Measurements from ENCODE around the gene LRMDA.

Gene LRMDA

DNA sequence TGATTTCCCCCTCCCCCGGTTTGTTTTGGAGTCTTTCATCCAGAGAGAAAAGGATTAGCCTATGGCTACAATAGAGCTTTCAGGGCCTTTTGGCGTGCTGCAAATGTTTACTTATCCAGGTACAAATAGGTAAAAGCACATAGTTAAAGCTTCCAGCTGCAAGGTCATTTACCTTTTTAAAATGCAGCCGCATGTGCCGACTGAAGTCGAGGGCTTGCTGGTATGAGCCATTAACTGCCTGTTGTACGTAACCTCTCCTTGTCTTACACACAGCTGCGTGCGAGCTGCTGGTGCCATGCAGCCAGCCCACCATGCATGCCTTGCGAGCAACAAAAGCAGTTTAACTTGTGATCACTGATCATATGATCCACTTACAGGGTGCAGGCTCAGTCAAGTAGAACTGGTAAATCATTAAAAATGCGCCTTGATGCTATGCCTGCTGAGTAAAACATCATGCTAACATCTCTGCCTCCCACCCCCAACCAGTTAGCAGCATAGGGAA lies 866.4 kb downstream of the LRMDA start:
- no peak for DNase-seq

DNA sequence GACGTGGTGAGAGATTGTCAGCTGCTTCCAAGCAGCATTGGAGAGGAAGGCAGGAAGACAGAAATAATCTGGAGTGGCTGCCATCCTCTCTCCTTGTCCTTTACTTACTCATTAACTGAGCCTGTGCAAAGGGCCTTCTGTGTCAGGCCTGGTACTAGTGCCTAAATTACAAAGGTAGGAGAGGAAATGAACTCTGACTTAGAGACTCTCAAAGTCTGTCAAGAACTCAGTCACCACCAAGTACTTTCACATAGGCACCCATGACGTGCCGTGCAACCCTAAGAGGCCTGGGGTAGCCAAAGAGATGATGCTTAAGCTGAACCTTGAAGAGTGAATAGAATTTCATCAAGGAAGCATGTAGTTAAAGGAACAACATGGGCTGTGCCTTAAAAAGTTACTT lies 866.9 kb downstream of the LRMDA start:
- DNase-seq, result no peak

DNA sequence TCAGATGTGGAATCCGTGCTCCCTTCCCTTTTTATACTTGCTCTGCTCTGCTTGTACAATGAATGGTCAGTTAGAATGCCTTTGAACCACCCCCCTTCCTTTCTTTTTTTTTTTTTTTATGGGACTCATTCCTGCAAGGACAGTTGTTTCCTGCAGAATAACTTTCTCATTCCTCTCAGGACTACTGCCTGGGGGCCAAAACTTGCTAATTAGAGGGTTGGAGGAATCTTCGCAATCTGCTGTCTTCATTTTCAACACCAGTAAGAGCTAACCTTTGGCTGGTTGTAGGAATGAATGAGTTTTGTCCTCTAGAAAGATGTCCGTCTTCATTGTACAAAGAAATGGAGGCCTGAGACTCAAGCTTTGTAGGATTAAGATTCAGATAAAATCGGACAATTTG lies 868.1 kb downstream of the LRMDA start:
- DNase-seq, result no peak

DNA sequence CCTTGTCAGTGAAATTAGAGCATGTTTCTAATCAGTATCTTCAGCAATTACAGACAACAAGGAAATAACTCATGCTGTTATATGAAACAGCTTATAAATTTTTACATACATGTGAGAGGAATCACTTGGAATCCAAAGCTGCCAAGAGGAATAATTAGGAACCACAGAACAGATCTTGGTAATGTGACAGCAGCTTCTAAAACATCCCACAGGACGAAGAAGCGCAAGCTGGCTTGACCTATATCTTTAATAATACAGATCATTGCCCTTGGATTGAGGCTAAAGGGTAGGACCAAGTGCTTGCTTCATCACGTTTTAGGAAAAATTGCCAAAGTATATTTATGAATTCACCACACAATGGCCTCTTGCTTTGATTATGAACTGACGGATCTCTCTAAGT lies 869.8 kb downstream of the LRMDA start:
- DNase-seq, result no peak

DNA sequence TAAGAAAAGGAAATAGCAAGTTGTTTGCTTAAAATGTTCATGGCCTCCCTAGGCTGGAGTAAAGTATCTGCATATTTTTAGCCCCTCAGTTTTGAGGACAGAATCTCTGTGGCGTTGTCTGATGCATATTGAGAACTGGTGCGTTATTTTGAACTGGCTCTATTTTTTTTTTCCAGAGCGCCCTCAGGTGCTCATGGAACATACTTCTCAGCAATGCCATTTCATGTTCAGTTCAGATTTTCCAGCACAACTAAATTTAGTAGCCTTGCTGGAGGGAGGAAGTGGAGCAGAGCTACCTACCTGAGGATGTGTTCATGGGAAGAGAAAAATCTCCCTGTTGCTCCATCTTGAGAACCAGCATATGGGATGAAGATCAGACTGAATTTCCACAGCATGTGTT lies 870.5 kb downstream of the LRMDA start:
- DNase-seq, result no peak

DNA sequence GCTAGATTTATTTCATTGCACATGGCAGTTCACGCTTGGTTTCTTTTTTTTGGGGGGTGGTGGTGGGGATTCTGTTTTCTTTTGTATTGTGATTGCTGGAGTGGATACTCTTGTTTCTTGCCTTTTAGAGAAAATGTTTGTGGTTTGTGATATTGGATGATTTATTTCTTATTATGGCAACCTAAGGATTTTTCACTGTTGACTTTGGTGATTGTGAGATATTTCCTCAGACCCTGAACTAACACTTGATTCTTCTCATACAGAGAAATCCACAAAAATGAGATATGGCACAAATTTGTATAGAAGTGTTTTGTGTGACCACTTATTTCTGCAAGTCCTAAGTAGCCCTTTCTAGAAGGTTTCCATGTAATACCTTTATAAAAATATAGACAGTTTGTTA lies 871.1 kb downstream of the LRMDA start:
- no peak for DNase-seq

DNA sequence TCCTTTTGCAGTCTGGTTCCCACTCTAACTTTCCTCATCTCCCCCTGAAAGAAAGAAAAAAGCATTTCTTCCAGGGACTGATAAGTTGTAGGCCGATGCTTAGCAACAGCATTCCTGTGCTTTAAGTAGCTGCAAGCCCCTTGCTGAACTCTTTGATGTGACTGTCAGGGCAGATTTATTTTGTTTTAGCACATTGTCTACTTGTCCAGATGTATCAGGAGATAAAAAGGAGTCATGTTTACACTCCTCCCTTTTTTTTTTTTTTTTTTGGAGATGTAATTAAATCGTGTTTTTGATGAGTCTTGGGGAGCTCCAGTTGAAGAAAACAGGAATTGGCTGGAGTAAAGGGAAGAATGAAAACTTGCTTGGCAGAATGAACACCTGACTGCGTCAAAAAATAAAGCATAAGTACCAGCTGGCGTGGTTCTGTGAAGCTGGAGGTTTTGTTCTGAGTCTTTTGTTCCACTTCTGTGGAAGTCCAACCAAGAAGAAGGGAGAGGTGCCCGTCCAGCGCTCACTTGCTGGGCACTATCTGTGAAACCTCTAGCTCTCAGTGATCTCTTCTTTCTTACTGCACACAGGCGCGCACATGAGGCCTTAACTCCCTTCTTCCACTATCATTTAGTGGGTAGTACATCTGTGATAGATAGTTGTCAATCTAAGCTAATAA lies 871.7 kb downstream of the LRMDA start:
- DNase-seq, result no peak

DNA sequence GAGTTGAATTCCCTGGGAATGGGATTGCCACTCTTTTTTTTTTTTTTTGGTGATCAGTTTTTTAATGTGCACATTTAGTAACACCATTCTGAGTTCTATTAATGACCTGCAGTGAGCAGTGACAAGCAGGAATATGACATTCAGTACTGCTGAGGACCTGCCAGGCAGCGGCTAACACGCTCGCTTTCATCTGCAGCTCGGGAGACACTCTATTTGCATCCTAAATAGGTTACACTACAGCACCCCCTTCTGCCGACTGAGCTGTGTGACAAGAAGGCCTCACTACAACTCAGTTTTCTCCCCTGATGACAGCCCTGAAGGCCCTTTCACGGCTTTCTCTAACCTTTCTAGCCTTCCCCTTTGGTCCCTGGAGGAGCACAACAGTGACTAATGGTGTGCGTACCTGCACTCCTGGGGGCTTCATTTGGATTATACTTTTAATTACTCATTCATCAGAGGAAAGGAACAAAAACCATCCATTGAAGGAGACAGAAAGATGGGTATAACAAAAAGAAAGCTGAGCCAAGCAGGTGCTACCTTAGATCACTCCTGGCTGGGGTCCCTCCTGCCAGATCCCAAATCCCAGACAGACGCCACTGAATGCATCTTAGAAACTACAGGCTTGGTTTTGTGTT lies 872.4 kb downstream of the LRMDA start:
- DNase-seq, result no peak

DNA sequence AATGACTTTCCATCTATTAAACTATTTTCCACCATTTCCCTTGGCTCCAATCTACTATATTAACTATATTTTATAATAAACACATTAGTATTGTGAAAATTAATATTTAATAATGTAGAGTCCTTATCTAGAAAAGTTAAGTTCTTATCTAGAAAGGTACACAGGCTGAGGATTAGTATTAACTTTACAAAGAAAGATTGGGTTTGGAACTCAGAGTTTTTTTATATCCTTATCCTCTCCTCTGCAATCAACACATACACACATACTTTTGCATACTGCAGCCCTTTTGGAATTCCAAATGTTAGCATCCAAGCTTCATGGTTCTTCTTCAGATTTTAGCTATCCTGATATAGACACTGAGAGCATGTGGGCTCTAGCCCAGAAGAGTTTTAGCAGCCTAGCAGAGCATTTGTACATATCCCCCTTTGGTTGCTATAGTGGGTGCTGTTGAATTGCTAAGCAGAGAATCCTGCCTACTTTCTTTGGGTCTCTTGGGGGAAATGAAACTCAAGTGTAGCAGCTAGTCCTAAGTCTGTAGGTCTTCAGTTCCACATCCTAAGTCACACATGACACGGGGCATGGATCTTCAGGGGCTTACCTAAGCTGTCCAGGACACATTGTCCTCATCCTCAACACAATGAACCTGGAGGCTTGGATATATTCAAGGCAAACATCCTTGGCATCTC lies 874.6 kb downstream of the LRMDA start:
- no peak for DNase-seq

DNA sequence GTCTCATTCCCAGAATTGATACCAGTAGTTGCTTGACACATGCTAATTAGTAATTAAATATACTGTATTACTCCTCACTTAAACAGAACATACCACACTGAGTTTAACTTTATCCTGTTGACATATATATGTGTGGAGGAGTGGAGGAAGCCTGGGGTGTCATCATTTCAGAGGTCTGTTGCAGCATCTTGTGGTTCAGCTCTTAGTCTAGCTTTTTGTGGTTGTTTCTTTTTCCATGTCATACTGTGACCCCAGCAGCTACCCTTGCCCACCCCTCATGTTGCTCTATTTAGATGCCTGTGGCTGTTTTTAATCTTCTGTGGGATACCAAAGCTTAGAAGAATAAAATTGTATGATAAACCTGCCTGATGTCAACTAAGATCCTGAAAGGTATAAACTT lies 875.4 kb downstream of the LRMDA start:
- no peak for DNase-seq

DNA sequence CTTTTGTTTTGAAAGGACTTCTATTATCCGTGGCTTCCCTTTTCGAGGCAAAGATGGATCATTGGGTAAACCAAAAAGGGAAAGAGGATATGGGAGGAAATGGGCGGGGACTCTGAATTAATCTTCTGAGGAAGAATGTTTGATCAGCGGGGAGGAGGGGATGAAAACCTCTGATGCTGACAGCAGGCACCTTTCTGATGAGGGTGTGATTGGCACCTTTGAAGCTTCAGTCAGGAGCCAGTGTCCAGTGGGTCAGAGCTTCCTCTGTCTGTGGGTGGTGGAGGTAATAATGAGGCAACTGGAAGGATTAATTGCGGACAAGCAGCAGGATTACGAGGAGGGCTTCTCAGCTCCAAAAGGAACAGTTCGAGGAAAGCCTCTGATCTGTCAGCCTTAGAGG lies 877.6 kb downstream of the LRMDA start:
- DNase-seq, result no peak

DNA sequence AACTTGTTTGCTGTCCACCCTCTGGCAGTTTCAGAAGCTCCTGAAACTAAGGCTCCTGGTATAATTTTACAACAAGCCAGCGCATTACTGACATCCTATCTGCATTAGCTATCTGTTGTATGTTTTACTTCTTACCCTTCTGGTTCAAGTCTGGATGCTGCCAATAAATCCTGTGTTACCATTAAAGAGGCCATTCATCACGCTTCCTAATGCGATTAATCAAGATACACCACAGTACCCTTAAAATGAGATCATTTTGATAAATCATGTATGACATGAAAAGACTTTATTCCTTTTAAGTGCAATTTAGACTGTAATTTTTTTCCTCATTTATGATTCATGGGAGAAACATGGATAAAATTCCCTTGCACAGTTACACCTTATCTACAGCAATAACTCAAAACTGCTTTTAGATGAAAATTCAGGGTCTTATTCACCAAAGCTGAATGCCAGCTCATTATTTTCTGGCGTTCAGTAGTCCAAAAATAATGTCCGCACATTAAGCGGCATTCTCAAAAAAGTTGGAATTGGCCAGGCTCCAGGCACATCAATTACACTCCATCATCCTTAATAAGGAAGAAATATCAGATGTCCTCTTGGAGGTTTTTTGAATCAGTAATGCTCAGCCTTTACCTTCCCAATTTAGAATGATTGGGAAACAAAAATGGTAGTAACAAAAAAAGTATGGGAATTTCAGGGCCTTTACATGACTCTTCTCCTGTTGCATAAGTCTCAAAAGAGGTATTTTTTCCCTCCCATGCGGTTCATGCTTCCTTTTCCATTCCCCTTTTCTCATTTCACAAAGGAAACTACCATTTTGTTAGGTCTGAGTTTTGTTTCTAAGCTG lies 878.5 kb downstream of the LRMDA start:
- no peak for DNase-seq

DNA sequence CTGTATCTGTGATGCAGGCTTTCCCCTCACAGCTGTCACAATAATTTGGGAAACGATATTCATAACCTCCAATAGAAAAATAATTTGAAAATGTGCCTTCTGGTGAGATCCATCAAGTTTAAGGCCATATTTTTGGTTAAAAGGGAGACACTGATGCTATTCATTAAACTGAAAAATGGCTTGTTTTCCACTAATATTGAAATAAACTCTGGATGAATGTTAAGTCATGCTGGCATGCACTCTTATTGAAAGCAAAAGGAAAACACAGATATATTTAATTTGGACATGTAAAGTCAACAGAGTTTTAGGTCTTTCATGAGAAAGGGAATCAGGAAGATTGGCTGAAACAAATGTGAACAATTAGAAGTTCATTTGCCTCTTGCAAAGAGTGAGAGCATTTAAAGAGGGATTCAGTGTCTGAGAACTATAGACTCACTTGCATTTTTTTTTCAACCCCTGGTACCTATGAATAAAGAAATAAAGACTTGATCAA lies 879.2 kb downstream of the LRMDA start:
- no peak for DNase-seq

DNA sequence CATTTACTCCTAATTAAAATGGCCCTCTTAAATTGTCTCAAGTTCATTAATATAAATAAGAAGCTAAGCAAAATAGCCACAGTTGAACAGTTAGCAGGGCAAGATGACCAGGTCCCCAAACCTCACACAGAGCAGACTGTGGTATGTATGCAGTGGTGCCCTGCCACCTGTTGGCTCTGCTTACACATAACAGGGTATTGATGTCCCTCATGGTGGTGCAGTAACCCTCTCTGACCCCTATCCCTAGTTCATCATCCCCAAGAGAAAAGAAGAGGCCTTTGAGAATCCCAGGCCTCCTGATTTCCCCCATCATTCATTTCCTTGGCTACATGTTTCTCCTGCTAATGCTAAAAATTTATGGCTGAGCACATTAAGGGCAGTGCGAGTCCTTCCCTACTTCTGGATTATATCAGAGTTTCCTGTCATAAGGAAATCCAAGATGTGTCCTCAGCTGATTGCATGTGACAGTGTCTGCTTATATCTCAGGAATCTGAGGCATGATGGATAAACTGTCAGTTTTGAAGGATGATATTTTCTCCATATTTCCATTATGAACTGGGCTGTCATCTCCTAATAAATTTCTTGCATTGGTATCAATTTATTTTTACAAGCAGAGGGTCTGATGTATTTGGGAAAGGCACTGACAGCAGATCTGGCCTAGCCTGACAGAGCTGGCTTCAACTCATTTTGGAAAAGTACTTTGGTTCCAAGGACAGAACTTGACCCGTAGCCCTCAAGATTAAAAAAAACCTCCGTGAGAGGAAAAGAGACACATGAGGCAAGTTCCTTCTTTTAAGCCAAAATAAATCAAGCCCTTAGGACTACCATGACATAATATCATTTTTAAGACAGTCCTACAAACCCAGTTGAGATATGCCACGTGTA lies 880.6 kb downstream of the LRMDA start:
- no peak for DNase-seq

DNA sequence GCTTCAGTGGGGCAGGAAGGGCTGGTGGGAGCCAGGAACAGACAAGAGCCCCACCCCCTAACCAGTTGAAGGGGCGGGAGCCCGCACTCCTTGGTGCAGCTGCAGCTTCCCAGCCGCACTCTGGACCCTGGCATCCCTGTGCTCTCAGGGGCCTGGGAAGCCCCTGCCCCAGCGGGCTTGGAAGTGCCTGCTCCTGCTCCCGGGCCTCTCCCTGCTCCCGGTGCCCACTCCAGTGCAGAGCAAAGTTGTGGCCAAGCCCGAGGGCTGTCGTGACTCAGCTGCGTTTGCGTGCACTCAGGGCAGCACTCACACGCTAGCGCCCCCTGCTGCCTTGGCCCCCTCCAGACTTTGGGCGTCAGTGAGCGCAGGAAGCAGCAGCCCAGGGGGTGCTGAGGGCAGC lies 883.8 kb downstream of the LRMDA start:
- DNase-seq, result no peak

DNA sequence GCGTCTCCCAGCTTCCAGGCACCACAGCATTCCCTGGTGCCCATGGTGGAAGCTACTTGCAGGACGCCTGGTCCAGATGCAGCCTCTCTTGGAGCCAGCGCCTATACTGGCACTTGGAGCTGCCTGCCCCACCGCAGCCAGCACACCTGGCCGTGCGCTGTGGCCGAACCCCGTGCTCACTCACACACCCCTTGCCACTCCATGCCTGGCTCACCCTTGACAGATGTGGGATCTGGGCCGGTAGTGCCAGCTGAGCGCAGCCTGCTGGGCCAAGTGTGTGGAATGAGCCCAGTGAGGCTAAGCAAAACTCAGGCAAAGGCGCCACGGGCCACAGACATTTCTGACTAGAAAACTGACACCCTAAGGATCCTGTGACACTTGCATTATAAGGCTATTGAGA lies 884.8 kb downstream of the LRMDA start:
- no peak for DNase-seq

DNA sequence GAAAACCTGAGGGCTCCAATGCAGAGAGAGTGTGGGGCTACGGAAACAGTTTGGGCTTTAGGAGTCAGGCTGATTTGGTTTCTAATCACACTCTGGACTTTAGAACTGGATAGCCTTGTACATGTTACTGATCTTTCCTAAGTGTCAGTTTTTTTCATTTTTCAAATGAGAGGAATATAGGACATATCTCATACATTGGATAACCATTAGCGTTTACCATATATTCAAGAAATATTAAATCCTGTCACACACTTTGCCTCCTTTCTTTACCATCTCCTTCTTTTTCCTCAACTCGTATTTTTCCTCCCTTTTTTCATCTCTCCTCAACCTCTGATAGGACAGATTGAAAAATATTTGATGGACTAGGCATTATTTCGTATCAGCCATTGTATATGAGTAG lies 885.7 kb downstream of the LRMDA start:
- no peak for DNase-seq

DNA sequence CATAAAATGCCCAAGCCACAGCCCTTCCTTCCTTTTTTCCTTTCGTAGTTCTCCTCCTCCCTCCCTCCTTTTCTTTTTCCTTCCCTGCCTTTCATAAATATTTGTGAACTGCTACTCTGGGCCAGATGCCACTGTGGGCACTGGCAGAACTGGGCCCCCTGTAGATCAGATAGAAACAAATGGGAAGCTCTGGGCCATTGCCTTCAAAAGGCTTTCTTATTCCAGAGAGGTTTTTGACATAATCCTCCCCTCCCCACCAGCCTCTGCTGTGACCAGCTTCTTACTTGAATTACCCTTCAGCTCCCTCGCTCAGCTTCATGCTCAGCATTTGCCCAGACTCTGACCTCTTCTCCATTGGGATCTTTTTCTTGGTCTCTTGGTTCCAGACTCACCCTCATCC lies 886.8 kb downstream of the LRMDA start:
- DNase-seq, result no peak

DNA sequence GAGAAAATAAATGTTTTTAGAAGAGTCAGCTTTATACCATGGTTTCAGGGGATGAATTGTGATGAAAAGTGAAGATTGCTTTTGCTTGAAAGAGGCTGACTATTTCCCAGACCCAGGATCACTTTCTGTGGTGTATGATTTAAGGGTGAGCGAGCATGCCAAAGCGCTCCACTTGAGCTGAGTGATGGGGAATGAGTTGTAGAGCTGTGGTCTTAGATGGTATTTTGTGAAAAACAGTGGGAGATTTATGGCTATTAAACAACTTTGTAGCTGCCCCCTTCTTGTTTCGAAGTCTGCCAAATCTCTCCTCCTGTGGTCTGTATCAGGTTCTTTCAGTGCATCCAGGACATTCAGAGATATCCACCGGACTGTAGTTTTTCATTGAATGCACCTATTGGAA lies 888.2 kb downstream of the LRMDA start:
- DNase-seq, result no peak

DNA sequence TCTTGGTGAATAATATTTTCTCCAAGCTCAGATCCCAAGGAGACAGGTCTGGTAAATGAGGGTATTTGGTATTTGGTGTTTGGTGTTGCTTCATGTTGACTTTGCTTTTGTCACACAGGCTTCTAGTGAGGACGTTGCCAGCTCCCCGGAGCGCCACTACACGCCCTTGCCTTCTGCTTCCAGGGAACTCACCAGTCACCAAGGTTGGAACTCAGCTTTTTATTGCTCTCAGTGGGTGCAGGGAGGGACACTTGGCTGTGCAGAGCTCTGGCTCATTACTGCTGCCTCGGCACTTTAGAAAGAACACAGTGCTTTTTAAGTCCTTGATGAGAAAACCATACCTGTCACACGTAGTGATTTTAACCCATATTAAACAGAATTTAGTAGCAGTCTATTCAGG lies 892.9 kb downstream of the LRMDA start:
- DNase-seq, result no peak

DNA sequence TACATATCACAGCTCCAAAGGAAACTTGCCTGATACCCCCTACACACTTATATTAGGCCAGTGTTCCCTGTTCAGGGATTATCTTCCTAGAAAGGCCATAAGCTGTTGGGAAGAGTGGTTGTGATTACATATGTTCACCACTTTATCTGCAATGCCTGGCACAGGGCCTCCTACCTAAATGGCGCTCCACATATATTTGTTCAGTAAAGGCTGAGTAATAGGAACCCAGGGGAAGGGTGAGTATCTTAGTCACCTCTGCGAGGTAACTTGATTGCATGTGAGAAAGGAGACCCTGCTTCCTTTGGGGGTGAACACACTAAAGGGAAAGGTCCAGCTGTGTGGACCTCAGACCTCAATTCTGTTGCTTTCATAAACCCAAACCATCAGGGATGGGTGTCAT lies 896.0 kb downstream of the LRMDA start:
- DNase-seq, result no peak

DNA sequence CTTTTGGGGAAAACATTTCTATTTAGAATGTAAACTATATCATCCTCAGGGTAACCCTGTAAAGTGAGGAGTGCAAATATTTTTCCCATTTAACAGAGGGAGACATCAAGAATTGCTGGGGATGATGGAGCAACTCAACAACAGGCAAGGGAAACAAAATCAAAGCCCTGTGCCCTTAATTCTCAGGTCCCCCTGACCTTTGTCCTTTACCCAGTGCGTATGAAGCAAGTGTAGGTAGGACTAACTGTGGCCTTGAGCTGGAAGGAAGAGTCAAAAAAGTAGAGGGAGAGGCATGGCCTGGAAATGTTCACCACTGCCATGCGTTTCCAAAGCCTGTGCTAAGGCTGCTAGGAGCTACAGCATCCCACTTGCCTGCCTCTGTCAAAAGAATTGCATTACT lies 896.9 kb downstream of the LRMDA start:
- DNase-seq, result no peak
